GM12872 (cell line): ENCODE measurements around the gene ROBO1.

Source experiments
- CTCF ChIP-seq: IDR thresholded peaks from 3 replicates; pipeline ENCODE4 v1.5.1; 2011; ENCODE audit warnings: low read depth, mild to moderate bottlenecking, low read length, moderate library complexity; ENCODE audit not compliant: insufficient read depth

Gene ROBO1

GRCh38 chr3:78738833-78739232, 1029.0 kb downstream of the ROBO1 start:
- no peak for TF ChIP-seq CTCF

DNA sequence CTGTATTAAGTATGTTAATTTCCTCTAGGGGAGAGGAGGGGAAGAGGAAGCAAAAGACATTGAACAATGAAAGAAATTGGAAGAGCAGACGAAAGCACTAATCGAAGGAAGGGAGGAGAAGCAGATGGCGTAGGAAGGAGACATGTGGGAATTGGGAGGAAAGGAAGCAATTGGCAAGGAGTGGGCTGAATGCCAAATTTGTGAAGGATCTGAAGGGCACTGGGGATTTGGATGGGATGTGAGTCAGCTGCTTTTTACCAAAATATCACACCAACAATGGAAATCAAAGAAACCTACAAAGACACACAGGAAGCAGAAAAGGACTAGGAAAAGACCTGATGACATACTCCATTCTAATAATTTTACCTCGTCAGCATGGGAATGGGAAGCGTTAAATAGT, 1029.8 kb downstream of the ROBO1 start:
- TF ChIP-seq CTCF = no peak

DNA sequence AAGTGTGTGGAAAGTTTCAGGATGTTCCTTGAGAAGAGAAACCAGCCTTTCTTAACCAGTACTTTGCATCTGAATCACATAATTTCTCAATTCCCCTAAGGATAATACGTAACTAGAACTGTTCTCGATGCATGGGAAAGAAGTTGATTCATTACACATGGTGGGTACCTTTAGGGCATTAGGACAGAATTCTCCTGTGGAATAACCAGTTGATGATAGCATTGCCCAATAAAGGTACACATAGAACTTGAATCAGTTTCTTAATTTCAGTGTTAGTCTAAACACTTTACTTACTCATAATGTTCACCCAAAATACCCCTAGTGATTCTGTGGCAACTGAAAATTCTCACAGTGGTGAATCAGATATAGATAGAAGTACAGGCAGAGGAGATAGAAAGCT, 1030.9 kb downstream of the ROBO1 start:
- no peak for TF ChIP-seq CTCF

GRCh38 chr3:78734048-78734637, 1033.7 kb downstream of the ROBO1 start:
- TF ChIP-seq CTCF = no peak

DNA sequence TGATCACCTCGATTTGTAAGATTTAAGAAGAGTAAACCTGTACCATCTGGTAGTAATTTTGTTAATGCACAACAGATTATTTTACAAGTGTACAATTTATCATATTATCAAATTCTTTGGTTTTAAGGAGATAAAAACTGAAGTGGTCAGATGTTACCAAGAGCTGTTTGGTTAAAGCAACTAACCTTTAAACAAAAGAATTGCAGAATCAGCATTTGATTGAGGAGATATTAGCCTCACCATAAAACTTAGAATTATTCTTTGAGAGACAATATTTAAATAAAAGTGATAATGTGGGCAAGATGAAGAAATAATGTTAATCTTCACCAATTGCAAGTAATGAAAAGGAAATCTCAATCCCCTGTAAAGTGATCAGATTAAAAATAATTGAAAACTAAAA, 1034.9 kb downstream of the ROBO1 start:
- TF ChIP-seq CTCF = no peak

- TF ChIP-seq CTCF = no peak
Measured at GRCh38 chr3:78732471-78732870, 1035.3 kb downstream of the ROBO1 start.

GRCh38 chr3:78729946-78730345, 1037.9 kb downstream of the ROBO1 start:
- no peak for TF ChIP-seq CTCF
